Fibroblast of lung (primary cell): ENCODE results near the gene FLNC. TPM values are rescaled to one million over a fixed set of nuclear protein-coding genes. Genes with fewer than 3 reads are reported as not detected.
A peak's percentile ranks its signal among the peaks of the same experiment; 100 is the strongest.

ENCODE experiments used
- DNase-seq, 2 donors: peaks; one replicate each; pipeline versions ENCODE4 v3.0.0 to v3.0.0-alpha.2; 2010; ENCODE audit warnings: low read depth in 2 of 2
- H2AFZ ChIP-seq: 2 replicates; pipeline ENCODE4 v1.5.1; 2012; ENCODE audit warnings: low read length, control low read depth, inconsistent platforms
- H3K27ac ChIP-seq: 2 replicates; pipeline ENCODE4 v1.5.1; 2011; ENCODE audit warnings: low read length, control low read depth; ENCODE audit not compliant: insufficient read depth
- H3K27me3 ChIP-seq: 2 replicates; pipeline ENCODE4 v1.5.1; 2011; ENCODE audit warnings: mild to moderate bottlenecking, low read length; ENCODE audit not compliant: control insufficient read depth, insufficient read depth
- H3K36me3 ChIP-seq: 2 replicates; pipeline ENCODE4 v1.5.1; 2011; ENCODE audit warnings: low read length; ENCODE audit not compliant: control insufficient read depth, insufficient read depth
- H3K4me1 ChIP-seq: 2 replicates; pipeline ENCODE4 v1.5.1; 2011; ENCODE audit warnings: low read length; ENCODE audit not compliant: control insufficient read depth, insufficient read depth; ENCODE audit errors: extremely low read depth
- H3K4me2 ChIP-seq: 2 replicates; pipeline ENCODE4 v1.5.1; 2011; ENCODE audit warnings: low read length, control low read depth; ENCODE audit not compliant: insufficient read depth; ENCODE audit errors: extremely low read depth
- H3K4me3 ChIP-seq, 4 experiments: fragments of 200-600 bp in 1 of 4; sonication (generic) in 1 of 4; replicated peaks in 1 of 4; 2 replicates each; pipeline ENCODE4 v1.5.1; 2011 to 2016; ENCODE audit warnings: low read length in 4 of 4, low read depth in 3 of 4, mild to moderate bottlenecking in 3 of 4, control low read depth in 2 of 4, inconsistent platforms in 1 of 4, mixed read lengths in 1 of 4; ENCODE audit not compliant: insufficient read depth in 1 of 4; ENCODE audit errors: control extremely low read depth in 1 of 4
- H3K79me2 ChIP-seq: 2 replicates; pipeline ENCODE4 v1.5.1; 2012; ENCODE audit warnings: mild to moderate bottlenecking, low read length, inconsistent platforms; ENCODE audit not compliant: control insufficient read depth, insufficient read depth
- H3K9ac ChIP-seq: 2 replicates; pipeline ENCODE4 v1.5.1; 2011; ENCODE audit warnings: mild to moderate bottlenecking, low read length, control low read depth; ENCODE audit not compliant: insufficient read depth
- H3K9me3 ChIP-seq: 2 replicates; pipeline ENCODE4 v1.5.1; 2012; ENCODE audit warnings: low read depth, low read length; ENCODE audit not compliant: control insufficient read depth, insufficient read depth
- H4K20me1 ChIP-seq: 2 replicates; pipeline ENCODE4 v1.5.1; 2011; ENCODE audit warnings: low read length; ENCODE audit not compliant: control insufficient read depth, insufficient read depth; ENCODE audit errors: extremely low read depth
- EZH2 ChIP-seq: IDR thresholded peaks from 2 replicates; pipeline ENCODE4 v1.5.1; 2012; ENCODE audit warnings: low read length, control low read depth, mild to moderate bottlenecking; ENCODE audit errors: missing control alignments
- polyA plus RNA-seq, 2 donors: library from polyadenylated mRNA; depleted of rRNA in 1 of 2; stranded (reverse) in 1 of 2; unstranded in 1 of 2; fragments of >200 nt; gene quantifications; 2 replicates each; pipeline ENCODE4 v1.2.1, GENCODE V29; 2011 to 2012; ENCODE audit warnings: missing spikeins in 1 of 2
- total RNA-seq: library from RNA; depleted of rRNA; stranded (reverse); fragments of >200 nt; gene quantifications from 2 replicates; pipeline ENCODE4 v1.2.1, GENCODE V29; 2014
- TF ChIP-seq, protein P1 (sequence below), 2 donors: IDR thresholded peaks in 1 of 2; conservative IDR thresholded peaks in 1 of 2; 1 replicate in 1 of 2; 2 replicates in 1 of 2; pipeline ENCODE4 v1.5.1; 2011 to 2012; ENCODE audit warnings: low read length in 2 of 2, control low read depth in 1 of 2, inconsistent platforms in 1 of 2, low read depth in 1 of 2, mild to moderate bottlenecking in 1 of 2

FLNC gene
- total and polyA plus RNA-seq, 2 donors (not counting 1 experiment from before 2014, with no cell fraction given), result 29.3 to 191 TPM

DNA sequence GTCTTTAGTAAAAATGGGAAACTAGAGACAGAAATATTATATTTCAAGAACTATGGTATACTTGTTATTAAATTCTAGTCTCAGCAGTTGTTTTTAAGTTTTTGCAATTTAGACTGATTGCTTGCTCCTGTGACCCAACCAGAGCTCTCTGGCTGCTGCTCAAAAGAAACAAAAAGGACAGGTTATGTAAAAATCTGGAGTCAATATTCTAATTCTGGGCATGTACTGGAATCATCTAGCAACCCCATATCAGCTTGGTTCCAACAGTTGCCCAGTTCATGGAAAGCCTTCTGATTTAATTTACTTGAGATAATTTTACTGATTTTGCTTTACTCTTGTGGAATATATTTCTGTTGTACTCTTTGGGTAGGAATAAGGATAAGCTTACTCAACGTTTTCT, 70.0 kb downstream of the FLNC start:
- Histone ChIP-seq H2AFZ (no peak overlapping the region), H3K27me3 (no peaks in the 10 kb centered on the region), H3K4me1 (no peaks in the 10 kb centered on the region), H4K20me1 (no peaks in the 10 kb centered on the region), H3K79me2 (no peaks in the 10 kb centered on the region), H3K4me3 (no peak overlapping the region), H3K27ac (no peak overlapping the region), H3K9me3 (no peaks in the 10 kb centered on the region), H3K36me3 (no peaks in the 10 kb centered on the region), H3K9ac (no peak overlapping the region), H3K4me2 (no peak overlapping the region)
- no peak for DNase-seq
- TF ChIP-seq, protein P1, sequence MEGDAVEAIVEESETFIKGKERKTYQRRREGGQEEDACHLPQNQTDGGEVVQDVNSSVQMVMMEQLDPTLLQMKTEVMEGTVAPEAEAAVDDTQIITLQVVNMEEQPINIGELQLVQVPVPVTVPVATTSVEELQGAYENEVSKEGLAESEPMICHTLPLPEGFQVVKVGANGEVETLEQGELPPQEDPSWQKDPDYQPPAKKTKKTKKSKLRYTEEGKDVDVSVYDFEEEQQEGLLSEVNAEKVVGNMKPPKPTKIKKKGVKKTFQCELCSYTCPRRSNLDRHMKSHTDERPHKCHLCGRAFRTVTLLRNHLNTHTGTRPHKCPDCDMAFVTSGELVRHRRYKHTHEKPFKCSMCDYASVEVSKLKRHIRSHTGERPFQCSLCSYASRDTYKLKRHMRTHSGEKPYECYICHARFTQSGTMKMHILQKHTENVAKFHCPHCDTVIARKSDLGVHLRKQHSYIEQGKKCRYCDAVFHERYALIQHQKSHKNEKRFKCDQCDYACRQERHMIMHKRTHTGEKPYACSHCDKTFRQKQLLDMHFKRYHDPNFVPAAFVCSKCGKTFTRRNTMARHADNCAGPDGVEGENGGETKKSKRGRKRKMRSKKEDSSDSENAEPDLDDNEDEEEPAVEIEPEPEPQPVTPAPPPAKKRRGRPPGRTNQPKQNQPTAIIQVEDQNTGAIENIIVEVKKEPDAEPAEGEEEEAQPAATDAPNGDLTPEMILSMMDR (conservative IDR thresholded peaks at IDR 0.05 in 1 of 2, IDR thresholded peaks at IDR 0.05 in 1 of 2; ENCODE audit: low read depth in 1 of 2, low read length in 2 of 2), result no peak
- no peak for TF ChIP-seq EZH2

DNA sequence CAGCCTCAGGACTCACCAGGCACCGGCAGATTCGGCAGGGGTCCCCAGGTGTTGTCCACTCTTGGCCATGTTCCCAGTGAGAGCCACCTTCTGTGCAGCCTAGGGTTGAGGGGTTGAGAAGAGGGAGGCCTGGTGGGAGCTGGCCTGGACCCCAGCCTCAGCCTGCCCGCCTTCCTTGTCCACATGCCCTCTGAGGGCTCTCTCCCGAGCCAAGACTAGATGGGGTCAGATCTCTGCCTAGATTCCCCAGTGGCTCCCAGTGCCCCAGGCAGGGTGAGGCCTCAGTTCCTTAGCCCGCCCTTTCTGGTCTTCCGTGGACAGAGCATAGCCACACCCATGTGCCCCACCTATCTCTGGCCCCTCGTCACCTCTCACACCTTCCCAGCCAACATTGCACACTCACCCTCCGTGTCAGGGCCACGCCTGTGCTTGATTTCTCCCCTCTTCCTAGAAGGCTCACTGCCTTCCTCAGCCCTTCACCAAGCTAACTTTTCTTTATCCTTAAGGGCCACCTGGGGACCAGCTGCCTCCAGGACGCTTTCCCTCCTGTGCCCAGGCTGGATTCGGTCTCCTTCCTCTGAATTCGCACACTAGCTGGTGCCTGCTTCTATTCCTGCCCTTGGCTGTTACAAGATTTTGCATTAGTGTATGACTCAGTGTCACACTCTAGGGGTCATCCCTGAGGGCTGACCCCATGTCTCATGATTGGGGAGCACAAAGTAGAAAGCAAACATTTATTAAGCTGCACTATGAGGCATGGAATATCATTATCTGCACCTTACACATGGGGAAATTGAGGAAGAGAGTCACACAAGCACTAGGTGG, 72.8 kb downstream of the FLNC start:
- Histone ChIP-seq H3K9ac (no peak overlapping the region), H4K20me1 (no peaks in the 10 kb centered on the region), H3K9me3 (no peaks in the 10 kb centered on the region), H2AFZ (no peak overlapping the region), H3K36me3 (no peaks in the 10 kb centered on the region), H3K79me2 (no peaks in the 10 kb centered on the region), H3K27me3 (no peaks in the 10 kb centered on the region), H3K27ac (no peak overlapping the region), H3K4me1 (no peaks in the 10 kb centered on the region), H3K4me2 (no peak overlapping the region), H3K4me3 (no peak overlapping the region)
- DNase-seq, result peak in 1 of 2 donors; percentile 50
- TF ChIP-seq EZH2, result no peak
- TF ChIP-seq, protein P1 (conservative IDR thresholded peaks at IDR 0.05 in 1 of 2, IDR thresholded peaks at IDR 0.05 in 1 of 2; ENCODE audit: low read depth in 1 of 2, low read length in 2 of 2), result no peak

DNA sequence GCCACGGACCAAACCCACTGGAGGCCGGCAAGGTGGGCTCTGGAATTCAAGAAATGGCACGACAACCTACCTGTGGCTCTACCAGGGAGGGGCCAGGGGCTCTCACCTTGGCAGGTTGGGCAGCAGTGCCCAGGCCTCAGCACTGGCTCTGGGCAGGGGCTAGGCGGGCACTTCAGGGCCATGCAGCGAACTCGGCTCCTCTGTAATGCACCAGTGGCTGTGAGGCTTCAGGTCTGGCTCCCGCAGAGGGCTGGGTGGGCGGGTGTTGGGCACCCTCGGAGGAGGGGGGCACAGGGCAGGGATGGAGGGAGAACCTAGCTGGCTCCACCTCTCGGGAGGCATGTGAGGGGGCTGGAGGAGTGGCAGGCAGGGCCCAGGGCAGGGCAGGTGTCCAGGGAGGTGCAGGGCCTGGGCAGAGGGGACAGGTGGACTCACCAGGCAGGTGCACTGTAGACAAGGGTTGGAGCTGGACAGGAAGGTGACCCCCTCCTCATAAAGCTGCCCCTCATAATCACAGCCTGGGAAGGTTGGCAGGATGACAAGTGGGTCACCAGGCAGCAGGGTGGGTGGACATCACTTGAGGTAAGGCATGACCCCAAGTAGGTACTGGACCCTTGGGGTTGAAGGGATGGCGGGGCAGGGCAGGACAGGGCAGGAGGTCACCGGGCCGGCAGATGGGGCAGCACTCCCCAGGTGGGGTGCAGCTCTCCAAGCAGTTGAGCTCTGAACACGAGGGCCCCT, 73.6 kb downstream of the FLNC start:
- no peak for TF ChIP-seq EZH2
- TF ChIP-seq, protein P1 (conservative IDR thresholded peaks at IDR 0.05 in 1 of 2, IDR thresholded peaks at IDR 0.05 in 1 of 2; ENCODE audit: low read depth in 1 of 2, low read length in 2 of 2), result no peak
- Histone ChIP-seq H4K20me1 (no peaks in the 10 kb centered on the region), H3K27ac (no peak overlapping the region), H3K4me2 (no peak overlapping the region), H3K4me1 (no peaks in the 10 kb centered on the region), H3K9ac (no peak overlapping the region), H3K27me3 (peaks cover 2% of the 10 kb centered on the region), H3K4me3 (no peak overlapping the region), H3K79me2 (no peaks in the 10 kb centered on the region), H3K9me3 (no peaks in the 10 kb centered on the region), H3K36me3 (no peaks in the 10 kb centered on the region), H2AFZ (no peak overlapping the region)
- no peak for DNase-seq
